ENCODE results near the gene KAT8.
"Not testable (repeated sequence)": the region's sequence is repeated elsewhere in the genome, so short reads cannot be mapped to it uniquely, and the experiment has no call there.

Gene KAT8

GRCh38 chr16:31099860-31100638, 17.4 kb upstream of the KAT8 start:
- TF ChIP-seq ZFP30 (CRISPR knock-in tag; IDR thresholded peaks at IDR 0.05) (no peak), RARB (CRISPR knock-in tag; IDR thresholded peaks at IDR 0.05) (no peak), ZFP3 (CRISPR knock-in tag; IDR thresholded peaks at IDR 0.05) (no peak), ZNF8 (CRISPR knock-in tag; IDR thresholded peaks at IDR 0.05) (no peak), TOX (CRISPR knock-in tag; IDR thresholded peaks at IDR 0.05; ENCODE audit: borderline replicate concordance) (no peak), ESRRG (CRISPR knock-in tag; IDR thresholded peaks at IDR 0.05) (no peak), GLIS3 (CRISPR knock-in tag; IDR thresholded peaks at IDR 0.05) (no peak), ARNTL (CRISPR knock-in tag; IDR thresholded peaks at IDR 0.05; ENCODE audit: borderline replicate concordance, low read depth) (no peak), CREB5 (CRISPR knock-in tag; IDR thresholded peaks at IDR 0.05; ENCODE audit: low read depth) (no peak), PPARA (CRISPR knock-in tag; IDR thresholded peaks at IDR 0.05; ENCODE audit: borderline replicate concordance) (no peak)
- TF ChIP-seq, protein P1, sequence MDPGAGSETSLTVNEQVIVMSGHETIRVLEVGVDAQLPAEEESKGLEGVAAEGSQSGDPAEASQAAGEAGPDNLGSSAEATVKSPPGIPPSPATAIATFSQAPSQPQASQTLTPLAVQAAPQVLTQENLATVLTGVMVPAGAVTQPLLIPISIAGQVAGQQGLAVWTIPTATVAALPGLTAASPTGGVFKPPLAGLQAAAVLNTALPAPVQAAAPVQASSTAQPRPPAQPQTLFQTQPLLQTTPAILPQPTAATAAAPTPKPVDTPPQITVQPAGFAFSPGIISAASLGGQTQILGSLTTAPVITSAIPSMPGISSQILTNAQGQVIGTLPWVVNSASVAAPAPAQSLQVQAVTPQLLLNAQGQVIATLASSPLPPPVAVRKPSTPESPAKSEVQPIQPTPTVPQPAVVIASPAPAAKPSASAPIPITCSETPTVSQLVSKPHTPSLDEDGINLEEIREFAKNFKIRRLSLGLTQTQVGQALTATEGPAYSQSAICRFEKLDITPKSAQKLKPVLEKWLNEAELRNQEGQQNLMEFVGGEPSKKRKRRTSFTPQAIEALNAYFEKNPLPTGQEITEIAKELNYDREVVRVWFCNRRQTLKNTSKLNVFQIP (CRISPR knock-in tag; IDR thresholded peaks at IDR 0.05; ENCODE audit: borderline replicate concordance, low read depth) = no peak
- ATAC-seq = no peak

DNA sequence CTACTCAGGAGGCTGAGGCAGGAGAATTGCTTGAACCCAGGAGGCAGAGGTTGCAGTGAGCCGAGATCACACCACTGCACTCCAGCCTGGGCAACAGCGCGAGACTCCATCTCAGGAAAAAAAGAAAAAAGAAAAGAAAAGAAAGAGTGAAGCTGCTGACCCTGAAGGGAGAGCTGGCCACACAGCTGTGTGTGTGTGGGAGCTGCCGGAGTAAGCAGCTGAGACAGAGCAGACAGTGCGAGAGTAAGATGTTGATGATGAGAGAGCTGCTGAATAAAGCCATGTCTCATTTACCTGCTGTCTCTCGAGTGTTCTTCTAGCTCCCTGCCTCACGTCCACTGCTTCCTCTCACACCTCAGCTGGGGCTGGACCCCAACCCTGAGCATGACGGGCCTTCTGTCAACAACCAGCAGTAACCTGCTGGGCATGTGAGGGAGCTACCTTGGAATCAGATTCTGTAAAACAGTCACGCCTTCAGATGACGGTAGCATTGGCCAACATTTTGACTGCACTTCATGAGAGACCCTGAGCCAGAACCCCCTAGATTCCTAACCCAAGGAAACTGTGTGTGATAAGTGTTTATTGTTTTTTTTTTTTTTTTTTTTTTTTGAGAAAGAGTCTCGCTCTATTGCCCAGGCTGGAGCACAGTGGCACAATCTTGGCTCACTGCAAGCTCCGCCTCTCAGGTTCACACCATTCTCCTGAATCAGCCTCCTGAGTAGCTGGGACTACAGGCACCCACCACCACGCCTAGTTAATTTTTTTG, 16.4 kb upstream of the KAT8 start:
- not testable (repeated sequence) for ATAC-seq

DNA sequence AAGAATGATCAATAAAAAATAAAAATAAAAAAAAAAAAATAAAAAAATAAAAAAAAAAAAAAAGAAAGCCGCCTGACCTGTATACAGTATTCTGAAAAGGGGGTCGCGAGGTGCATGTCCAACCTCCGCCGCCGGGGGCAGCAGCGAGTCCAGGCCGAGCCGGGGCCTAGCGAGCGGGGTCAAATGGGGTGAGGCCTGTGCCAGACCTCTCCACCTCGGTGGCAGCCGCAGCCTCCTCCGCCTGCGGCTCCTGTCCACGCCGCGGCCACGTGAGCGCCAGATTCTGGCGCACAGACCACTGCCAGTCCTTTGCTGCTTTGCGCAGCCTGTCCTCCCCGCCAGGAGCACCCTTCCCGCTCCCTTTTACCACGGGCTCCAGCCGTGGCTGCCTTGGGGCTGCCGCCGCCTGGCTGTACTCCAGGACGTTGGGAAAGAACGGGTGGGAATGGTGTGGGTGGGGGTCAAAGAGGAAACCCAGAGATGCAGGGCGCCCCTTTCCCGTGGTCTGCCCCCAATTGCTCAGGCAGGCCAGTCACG, 11.7 kb upstream of the KAT8 start:
- peak; percentile 51 for ATAC-seq
- TF ChIP-seq SNAI2 (CRISPR knock-in tag; IDR thresholded peaks at IDR 0.05) (peak; percentile 44; the same call in 1 of the 2 replicates), TCF4 (CRISPR knock-in tag; IDR thresholded peaks at IDR 0.05; ENCODE audit: borderline replicate concordance) (no peak), ZNF70 (CRISPR knock-in tag; IDR thresholded peaks at IDR 0.05) (peak; percentile 63; the same call in 1 of the 2 replicates), TSHZ2 (CRISPR knock-in tag; IDR thresholded peaks at IDR 0.05) (peak; percentile 79), PATZ1 (CRISPR knock-in tag; IDR thresholded peaks at IDR 0.05; ENCODE audit: borderline replicate concordance) (no peak), TOX (CRISPR knock-in tag; IDR thresholded peaks at IDR 0.05; ENCODE audit: borderline replicate concordance) (no peak)

DNA sequence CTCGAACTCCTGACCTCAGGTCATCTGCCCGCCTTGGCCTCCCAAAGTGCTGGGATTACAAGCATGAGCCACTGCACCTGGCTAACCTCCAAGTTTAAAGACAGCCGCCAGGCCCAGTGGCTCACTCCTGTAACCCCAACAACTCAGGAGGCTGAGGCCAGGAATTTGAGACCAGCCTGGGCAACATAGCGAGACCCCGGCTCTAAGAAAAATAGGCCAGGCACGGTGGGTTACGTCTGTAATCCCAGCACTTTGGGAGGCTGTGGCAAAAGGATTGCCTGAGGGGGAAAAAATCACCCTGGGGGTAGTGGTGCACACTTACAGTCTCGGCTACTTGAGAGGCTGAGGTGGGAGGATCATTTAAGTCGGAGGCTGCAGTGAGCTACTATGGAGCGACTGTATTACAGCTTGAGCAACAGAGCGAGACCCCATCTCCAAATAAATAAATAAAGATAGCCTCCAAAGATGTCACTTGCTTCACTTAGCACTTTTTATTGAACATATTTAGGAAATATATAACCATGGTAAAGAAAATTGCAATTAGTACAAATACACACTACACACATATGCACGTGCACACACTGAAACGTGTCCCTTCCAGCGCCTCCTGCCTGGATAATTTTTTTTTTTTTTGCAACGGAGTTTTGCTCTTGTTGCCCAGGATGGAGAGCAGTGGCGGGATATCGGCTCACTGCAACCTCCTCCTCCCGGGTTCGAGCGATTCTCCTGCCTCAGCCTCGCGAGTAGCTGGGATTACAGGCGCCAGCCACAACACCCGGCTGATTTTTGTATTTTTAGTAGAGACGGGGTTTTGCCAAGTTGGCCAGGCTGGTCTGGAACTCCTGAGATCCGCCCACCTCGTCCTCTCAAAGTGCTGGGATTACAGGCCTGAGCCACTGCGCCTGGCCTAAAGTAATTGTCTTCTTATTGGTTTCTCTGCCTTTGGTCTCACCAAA, 10.7 kb upstream of the KAT8 start:
- ATAC-seq = no peak
- no peak for TF ChIP-seq PATZ1 (CRISPR knock-in tag; IDR thresholded peaks at IDR 0.05; ENCODE audit: borderline replicate concordance)
- TF ChIP-seq, protein P1 (CRISPR knock-in tag; IDR thresholded peaks at IDR 0.05; ENCODE audit: borderline replicate concordance, low read depth) = no peak
- no peak for TF ChIP-seq BACH2 (CRISPR knock-in tag; IDR thresholded peaks at IDR 0.05; ENCODE audit: borderline replicate concordance)
- no peak for TF ChIP-seq TSHZ2 (CRISPR knock-in tag; IDR thresholded peaks at IDR 0.05)
